T-helper 2 cell (primary cell): Measurements from ENCODE around the gene LEO1.

Source experiments
- DNase-seq, 5 experiments: peaks; one replicate each; pipeline versions ENCODE4 v3.0.0 to v3.0.0-alpha.2; 2012 to 2022

The LEO1 gene

GRCh38 chr15:51926809-51927208 is 44.8 kb downstream of the LEO1 start:
- DNase-seq = no peak

GRCh38 chr15:51924156-51925068 is 47.2 kb downstream of the LEO1 start:
- no peak for DNase-seq

GRCh38 chr15:51917493-51917892 is 54.1 kb downstream of the LEO1 start:
- peak in 1 of 5 experiments; percentile 44 for DNase-seq

- no peak for DNase-seq
Measured at GRCh38 chr15:51912528-51912927, 59.0 kb downstream of the LEO1 start.

GRCh38 chr15:51909584-51909983 is 62.0 kb downstream of the LEO1 start:
- DNase-seq = no peak

- no peak for DNase-seq
Measured at GRCh38 chr15:51908316-51908715, 63.3 kb downstream of the LEO1 start.

GRCh38 chr15:51907136-51907862 is 64.3 kb downstream of the LEO1 start:
- DNase-seq = peak in 1 of 5 experiments; percentile 8

- DNase-seq = no peak
Measured at GRCh38 chr15:51904931-51905330, 66.6 kb downstream of the LEO1 start.

GRCh38 chr15:51904421-51904820 is 67.2 kb downstream of the LEO1 start:
- no peak for DNase-seq

- DNase-seq = no peak
Measured at GRCh38 chr15:51889486-51889885, 82.1 kb downstream of the LEO1 start.

- DNase-seq = peak in 1 of 5 experiments; percentile 23
Measured at GRCh38 chr15:51888593-51889195, 82.9 kb downstream of the LEO1 start.
